IMR-90 (cell line): ENCODE data around the gene WNT7B. TPM values are rescaled to one million over a fixed set of nuclear protein-coding genes. Genes with fewer than 3 reads are reported as not detected.

ENCODE experiments used
- ATAC-seq: fragments of 200-7000 bp; cut with Tn5 transposase; 2 replicates; pipeline ENCODE4 v1.9.1; 2020; ENCODE audit warnings: low read depth, mild to moderate bottlenecking, moderate library complexity
- BruUV-seq: library from RNA; stranded (reverse); fragments of 400-500 nt; replicated peaks from 2 replicates; lab custom pipeline; 2021; lab: Mats Ljungman, UMichigan
- CTCF ChIA-PET: fragments of 300-600 bp; formaldehyde crosslinking; extraction: SDS; loops from one replicate; lab custom pipeline; 2021; ENCODE audit warnings: antibody characterized with exemption; lab: Yijun Ruan, JAX
- POLR2A ChIA-PET: fragments of 300-600 bp; sonication (Branson Sonifier 250); formaldehyde crosslinking; loops from one replicate; lab custom pipeline; 2022; ENCODE audit warnings: antibody characterized with exemption; ENCODE audit not compliant: unreplicated experiment; lab: Charles Lee
- DNase-seq: peaks from one replicate; pipeline ENCODE4 v3.0.0; 2013
- H2AFZ ChIP-seq: replicated peaks from 2 replicates; pipeline ENCODE3; 2013; ENCODE audit warnings: low read length, mild to moderate bottlenecking; ENCODE audit not compliant: poor library complexity
- H2AK5ac ChIP-seq: 2 replicates; pipeline ENCODE4 v1.6.1; 2013; ENCODE audit warnings: low read depth, low read length, inconsistent platforms
- H2AK9ac ChIP-seq: replicated peaks from 2 replicates; pipeline ENCODE3; 2013; ENCODE audit warnings: mild to moderate bottlenecking, low read depth, low read length, moderate library complexity; ENCODE audit not compliant: poor library complexity
- H2BK120ac ChIP-seq: 2 replicates; pipeline ENCODE4 v1.6.1; 2013; ENCODE audit warnings: low read depth, low read length, inconsistent platforms
- H2BK15ac ChIP-seq: 3 replicates; pipeline ENCODE4 v1.6.1; 2013; ENCODE audit warnings: low read depth, low read length, inconsistent platforms
- H2BK20ac ChIP-seq: 2 replicates; pipeline ENCODE4 v1.6.1; 2013; ENCODE audit warnings: low read depth, mild to moderate bottlenecking, inconsistent platforms, low read length, moderate library complexity
- H2BK5ac ChIP-seq: 2 replicates; pipeline ENCODE4 v1.6.1; 2013; ENCODE audit warnings: mild to moderate bottlenecking, low read depth, low read length, inconsistent platforms; ENCODE audit not compliant: poor library complexity, severe bottlenecking
- H3K14ac ChIP-seq: replicated peaks from 2 replicates; pipeline ENCODE4 v1.6.1; 2013; ENCODE audit warnings: low read depth, low read length, inconsistent platforms
- H3K18ac ChIP-seq: 2 replicates; pipeline ENCODE4 v1.6.1; 2013; ENCODE audit warnings: low read depth, low read length, control low read depth
- H3K23ac ChIP-seq: 2 replicates; pipeline ENCODE4 v1.6.1; 2013; ENCODE audit warnings: low read depth, low read length, inconsistent platforms
- H3K27ac ChIP-seq: 2 replicates; pipeline ENCODE4 v1.5.1; 2013; ENCODE audit warnings: mild to moderate bottlenecking, control low read depth, low read length; ENCODE audit not compliant: insufficient read depth
- H3K27me3 ChIP-seq: 2 replicates; pipeline ENCODE4 v1.6.1; 2013; ENCODE audit warnings: low read length; ENCODE audit not compliant: control insufficient read depth, insufficient read depth
- H3K36me3 ChIP-seq: 2 replicates; pipeline ENCODE4 v1.6.1; 2013; ENCODE audit warnings: low read length, mixed read lengths; ENCODE audit not compliant: control insufficient read depth, insufficient read depth
- H3K4ac ChIP-seq: 2 replicates; pipeline ENCODE4 v1.6.1; 2013; ENCODE audit warnings: low read depth, low read length, inconsistent platforms
- H3K4me1 ChIP-seq: 2 replicates; pipeline ENCODE4 v1.6.1; 2013; ENCODE audit warnings: low read length, mixed read lengths; ENCODE audit not compliant: control insufficient read depth, insufficient read depth
- H3K4me2 ChIP-seq: 2 replicates; pipeline ENCODE4 v1.6.1; 2013; ENCODE audit warnings: low read depth, mild to moderate bottlenecking, control low read depth, low read length, moderate library complexity
- H3K4me3 ChIP-seq: 2 replicates; pipeline ENCODE4 v1.5.1; 2013; ENCODE audit warnings: low read depth, mild to moderate bottlenecking, control low read depth, low read length, moderate library complexity; ENCODE audit not compliant: insufficient read depth
- H3K56ac ChIP-seq: 2 replicates; pipeline ENCODE4 v1.6.1; 2013; ENCODE audit warnings: low read length, inconsistent platforms; ENCODE audit not compliant: insufficient read depth; ENCODE audit errors: extremely low read depth
- H3K79me1 ChIP-seq, 2 experiments: 2 replicates each; pipeline ENCODE4 v1.6.1; 2013; ENCODE audit warnings: low read length in 2 of 2, inconsistent platforms in 1 of 2, low read depth in 1 of 2
- H3K9ac ChIP-seq: 2 replicates; pipeline ENCODE4 v1.6.1; 2013; ENCODE audit warnings: low read depth, low read length, control low read depth
- H3K9me1 ChIP-seq: 2 replicates; pipeline ENCODE4 v1.6.1; 2013; ENCODE audit warnings: low read length, inconsistent platforms; ENCODE audit not compliant: insufficient read depth
- H3K9me3 ChIP-seq: 2 replicates; pipeline ENCODE4 v1.6.1; 2013; ENCODE audit warnings: low read length; ENCODE audit not compliant: control insufficient read depth, insufficient read depth
- H4K20me1 ChIP-seq: 2 replicates; pipeline ENCODE4 v1.6.1; 2013; ENCODE audit warnings: low read length, inconsistent platforms; ENCODE audit not compliant: insufficient read depth
- H4K5ac ChIP-seq: 2 replicates; pipeline ENCODE4 v1.6.1; 2013; ENCODE audit warnings: mild to moderate bottlenecking, low read depth, low read length, control low read depth
- H4K8ac ChIP-seq, 2 experiments: 2 replicates each; pipeline ENCODE4 v1.6.1; 2013; ENCODE audit warnings: low read depth in 2 of 2, low read length in 2 of 2, control low read depth in 1 of 2, inconsistent platforms in 1 of 2
- H4K91ac ChIP-seq: 2 replicates; pipeline ENCODE4 v1.6.1; 2013; ENCODE audit warnings: low read depth, low read length, inconsistent platforms; ENCODE audit not compliant: insufficient read depth
- BHLHE40 ChIP-seq: fragments of 150-350 bp; IDR thresholded peaks from 2 replicates; pipeline ENCODE4 v1.6.1; 2016; ENCODE audit warnings: mild to moderate bottlenecking, low read depth, low read length
- CEBPB ChIP-seq: IDR thresholded peaks from 2 replicates; pipeline ENCODE4 v1.6.1; 2012; ENCODE audit warnings: low read depth, low read length, improper control_type of control experiment
- CHD1 ChIP-seq: IDR thresholded peaks from 2 replicates; pipeline ENCODE4 v1.6.1; 2012; ENCODE audit warnings: low read depth, low read length, improper control_type of control experiment
- CTCF ChIP-seq: conservative IDR thresholded peaks from 2 replicates; pipeline ENCODE4 v1.5.1; 2012; ENCODE audit warnings: mild to moderate bottlenecking, low read depth, low read length, improper control_type of control experiment
- FOS ChIP-seq: fragments of 150-350 bp; IDR thresholded peaks from 2 replicates; pipeline ENCODE4 v1.6.1; 2016; ENCODE audit warnings: low read depth, low read length
- MAFK ChIP-seq: IDR thresholded peaks from 2 replicates; pipeline ENCODE4 v1.6.1; 2012; ENCODE audit warnings: low read depth, low read length, improper control_type of control experiment
- MAZ ChIP-seq: IDR thresholded peaks from 2 replicates; pipeline ENCODE4 v1.6.1; 2012; ENCODE audit warnings: low read depth, mild to moderate bottlenecking, low read length, improper control_type of control experiment, moderate library complexity, borderline replicate concordance
- MXI1 ChIP-seq: IDR thresholded peaks from 2 replicates; pipeline ENCODE4 v1.6.1; 2012; ENCODE audit warnings: low read depth, mild to moderate bottlenecking, low read length, moderate library complexity, borderline replicate concordance
- NFE2L2 ChIP-seq: fragments of 150-350 bp; IDR thresholded peaks from 2 replicates; pipeline ENCODE4 v1.6.1; 2016; ENCODE audit warnings: low read depth, mild to moderate bottlenecking, low read length
- POLR2A ChIP-seq: IDR thresholded peaks from 2 replicates; pipeline ENCODE4 v1.6.1; 2012; ENCODE audit warnings: mild to moderate bottlenecking, low read depth, low read length
- RAD21 ChIP-seq: IDR thresholded peaks from 2 replicates; pipeline ENCODE4 v1.6.1; 2012; ENCODE audit warnings: low read length, improper control_type of control experiment
- RCOR1 ChIP-seq: IDR thresholded peaks from 2 replicates; pipeline ENCODE4 v1.6.1; 2012; ENCODE audit warnings: mild to moderate bottlenecking, low read length, improper control_type of control experiment; ENCODE audit not compliant: insufficient replicate concordance
- RFX5 ChIP-seq: IDR thresholded peaks from 2 replicates; pipeline ENCODE4 v1.8.0; 2012; ENCODE audit warnings: low read depth, mild to moderate bottlenecking, low read length, moderate library complexity
- SMC3 ChIP-seq: fragments of 150-350 bp; IDR thresholded peaks from 2 replicates; pipeline ENCODE4 v1.6.1; 2016; ENCODE audit warnings: low read depth, mild to moderate bottlenecking, antibody characterized with exemption, low read length, moderate library complexity
- USF2 ChIP-seq: fragments of 150-350 bp; IDR thresholded peaks from 2 replicates; pipeline ENCODE4 v1.6.1; 2017; ENCODE audit warnings: mild to moderate bottlenecking, antibody characterized with exemption, low read length, low read depth
- WGBS, 2 experiments: methylation state at CpG; one replicate each; pipeline versions ENCODE4 v1.1.5 to v1.1.7; 2013; ENCODE audit warnings: missing lambda C conversion rate in 2 of 2; ENCODE audit not compliant: insufficient read length in 1 of 2; ENCODE audit errors: extremely low coverage in 2 of 2; 5-methylcytosine and 5-hydroxymethylcytosine counted together
- dilution Hi-C: fragments of 300-500 bp; cut with HindIII; formaldehyde crosslinking; loops from one replicate; pipeline ENCODE4 v1.14.3; 2018; ENCODE audit warnings: low sequenced_read_pairs; ENCODE audit not compliant: unreplicated experiment
- in situ Hi-C: fragments of 300-500 bp; cut with MboI; formaldehyde crosslinking; loops from 3 replicates; pipeline ENCODE4 v1.14.3; 2019; ENCODE audit warnings: low sequenced_read_pairs, inconsistent platforms, mixed read lengths
- intact Hi-C: fragments of 100-400 bp; cut with micrococcal nuclease; formaldehyde crosslinking; loops from 2 replicates; pipeline ENCODE4 v1.10.0; 2022
- polyA plus RNA-seq, 3 experiments: library from polyadenylated mRNA; depleted of rRNA; stranded (reverse); fragments of >200 nt; gene quantifications; 2 replicates each; pipeline ENCODE4 v1.2.3, GENCODE V29; 2012; ENCODE audit warnings: low replicate concordance in 1 of 3
- total RNA-seq: library from RNA; depleted of rRNA; stranded (reverse); fragments of >200 nt; gene quantifications from 2 replicates; pipeline ENCODE4 v1.2.3, GENCODE V29; 2012
- TF ChIP-seq, protein P1 (sequence below): fragments of 150-350 bp; IDR thresholded peaks from 2 replicates; pipeline ENCODE4 v1.6.1; 2016; ENCODE audit warnings: low read depth, mild to moderate bottlenecking, low read length, moderate library complexity, borderline replicate concordance

The WNT7B gene
- total and polyA plus RNA-seq, 2 of the 4 experiments (the other 2 are of a cell fraction) = under 0.01 to 0.15 TPM

- in situ Hi-C loops (no loop called here), intact Hi-C loops (no loop called here), dilution Hi-C loops (no loop called here)
- no peak overlapping the region for H2AK5ac ChIP-seq
- no peak overlapping the region for H2BK5ac ChIP-seq
- H2BK120ac ChIP-seq = no peak overlapping the region
- no peak overlapping the region for H3K23ac ChIP-seq
- H3K4ac ChIP-seq = no peak overlapping the region
- H2AFZ ChIP-seq = no peak overlapping the region
- no peak overlapping the region for H2BK20ac ChIP-seq
- H3K27me3 ChIP-seq = peaks cover 64% of the 10 kb centered on the region
- 29% methylated on average over 5 of the region's 25 CpGs; no CpG with 5 or more reads in 1 of the 2 experiments for WGBS, 2 experiments
- H3K4me1 ChIP-seq = no peaks in the 10 kb centered on the region
- ChIA-PET CTCF (no interaction called here), POLR2A (no interaction called here)
- H4K20me1 ChIP-seq = no peaks in the 10 kb centered on the region; the same call in 1 of the 2 replicates
- no peak overlapping the region for H3K27ac ChIP-seq
- H3K9me3 ChIP-seq = 0 out of 2 replicates have a peak, but pooled peaks cover 2% of the 10 kb centered on the region
- no peak overlapping the region for H3K4me2 ChIP-seq
- H3K9me1 ChIP-seq = no peaks in the 10 kb centered on the region
- no peak overlapping the region for H3K9ac ChIP-seq
- H3K36me3 ChIP-seq = no peaks in the 10 kb centered on the region
- no peak for DNase-seq
- H3K56ac ChIP-seq = no peak overlapping the region
- no peak overlapping the region for H2BK15ac ChIP-seq
- no peaks in the 10 kb centered on the region for H3K79me1 ChIP-seq
- TF ChIP-seq SMC3 (no peak), CTCF (no peak), USF2 (no peak), RAD21 (no peak), NFE2L2 (no peak), MAFK (no peak), RCOR1 (no peak), POLR2A (no peak), CEBPB (no peak), MXI1 (no peak), FOS (no peak), RFX5 (no peak), BHLHE40 (no peak), MAZ (no peak), CHD1 (no peak)
- TF ChIP-seq, protein P1, sequence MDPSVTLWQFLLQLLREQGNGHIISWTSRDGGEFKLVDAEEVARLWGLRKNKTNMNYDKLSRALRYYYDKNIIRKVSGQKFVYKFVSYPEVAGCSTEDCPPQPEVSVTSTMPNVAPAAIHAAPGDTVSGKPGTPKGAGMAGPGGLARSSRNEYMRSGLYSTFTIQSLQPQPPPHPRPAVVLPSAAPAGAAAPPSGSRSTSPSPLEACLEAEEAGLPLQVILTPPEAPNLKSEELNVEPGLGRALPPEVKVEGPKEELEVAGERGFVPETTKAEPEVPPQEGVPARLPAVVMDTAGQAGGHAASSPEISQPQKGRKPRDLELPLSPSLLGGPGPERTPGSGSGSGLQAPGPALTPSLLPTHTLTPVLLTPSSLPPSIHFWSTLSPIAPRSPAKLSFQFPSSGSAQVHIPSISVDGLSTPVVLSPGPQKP = no peak
- no peak overlapping the region for H3K18ac ChIP-seq
- no peak for ATAC-seq
- H3K14ac ChIP-seq = no peak overlapping the region
- H3K4me3 ChIP-seq = no peak overlapping the region
- BruUV-seq = no TSS peak
- H2AK9ac ChIP-seq = no peak overlapping the region
- no peak overlapping the region for H4K91ac ChIP-seq
- no peak overlapping the region for H4K8ac ChIP-seq
- H4K5ac ChIP-seq = no peak overlapping the region
Measured at GRCh38 chr22:45878051-45878781, 98.7 kb downstream of the WNT7B start.
